H4 (cell line): Measurements from ENCODE around the gene DENND2A. TPM values are rescaled to one million over a fixed set of nuclear protein-coding genes. Genes with fewer than 3 reads are reported as not detected.
A peak's percentile ranks its signal among the peaks of the same experiment; 100 is the strongest.
"Not testable (repeated sequence)": the region's sequence is repeated elsewhere in the genome, so short reads cannot be mapped to it uniquely, and the experiment has no call there.

Source experiments
- DNase-seq: peaks from one replicate; pipeline ENCODE4 v3.0.0-alpha.2; 2015; ENCODE audit warnings: low spot score
- total RNA-seq: library from RNA; depleted of rRNA; stranded (reverse); fragments of >200 nt; shearing (Covaris generic); gene quantifications from 2 replicates; pipeline ENCODE4 v1.2.3, GENCODE V29; 2014

The DENND2A gene
- total RNA-seq, 1 experiment from 2014 or later: 0.77 TPM

- DNase-seq: no peak
These were observed 32.6 kb upstream of the DENND2A start for GRCh38 chr7:140673063-140673773.

GRCh38 chr7:140672382-140673062 lies 31.9 kb upstream of the DENND2A start, which contains the start of gene ADCK2:
Gene ADCK2, plus strand, starts transcription at chr7:140672945. Its CDS starts 386 bp downstream, at chr7:140673331.
- no peak for DNase-seq

- DNase-seq: no peak
These were observed 31.4 kb upstream of the DENND2A start for GRCh38 chr7:140671966-140672365.

- DNase-seq: no peak
These were observed 29.8 kb upstream of the DENND2A start for GRCh38 chr7:140670343-140670935.

- DNase-seq: not testable (repeated sequence)
These were observed 29.2 kb upstream of the DENND2A start for GRCh38 chr7:140669862-140670261.

GRCh38 chr7:140669352-140669751 lies 28.7 kb upstream of the DENND2A start:
- no peak for DNase-seq

GRCh38 chr7:140668641-140669040 lies 28.0 kb upstream of the DENND2A start:
- DNase-seq: no peak

- DNase-seq: no peak
These were observed 26.9 kb upstream of the DENND2A start for GRCh38 chr7:140667476-140667875.

- DNase-seq: not testable (repeated sequence)
These were observed 22.3 kb upstream of the DENND2A start for GRCh38 chr7:140662938-140663337.

- no peak for DNase-seq
These were observed 20.5 kb upstream of the DENND2A start for GRCh38 chr7:140661124-140661523.

GRCh38 chr7:140659856-140660255 lies 19.2 kb upstream of the DENND2A start:
- no peak for DNase-seq

GRCh38 chr7:140657891-140658290 lies 17.3 kb upstream of the DENND2A start:
- DNase-seq: no peak

GRCh38 chr7:140656548-140657515 lies 16.2 kb upstream of the DENND2A start:
- peak; percentile 69 for DNase-seq

- no peak for DNase-seq
These were observed 15.1 kb upstream of the DENND2A start for GRCh38 chr7:140655511-140656408.

GRCh38 chr7:140654661-140655060 lies 14.0 kb upstream of the DENND2A start:
- no peak for DNase-seq

- no peak for DNase-seq
These were observed 13.4 kb upstream of the DENND2A start for GRCh38 chr7:140654109-140654387.

GRCh38 chr7:140653319-140654108 lies 12.9 kb upstream of the DENND2A start:
- DNase-seq: peak; percentile 82

- DNase-seq: no peak
These were observed 9.8 kb upstream of the DENND2A start for GRCh38 chr7:140650367-140650766.

GRCh38 chr7:140649556-140650205 lies 9.1 kb upstream of the DENND2A start:
- no peak for DNase-seq
